Sciatic nerve (tissue), 2 donors: ENCODE measurements around the gene KSR1. TPM values are rescaled to one million over a fixed set of nuclear protein-coding genes. Genes with fewer than 3 reads are reported as not detected.

Source experiments
- ATAC-seq: fragments of 200-7000 bp; cut with Tn5 transposase; one replicate; pipeline ENCODE4 v1.9.1; 2020; ENCODE audit warnings: mild to moderate bottlenecking, moderate library complexity
- DNase-seq: peaks from one replicate; pipeline ENCODE4 v3.0.0-alpha.2; 2020; ENCODE audit warnings: low spot score
- intact Hi-C: fragments of 100-400 bp; cut with DNase I; formaldehyde crosslinking; loops from one replicate; pipeline ENCODE4 v1.14.2; 2022
- total RNA-seq: library from RNA; stranded (reverse); fragmentation: NEBNext Ultra II Directional; extraction: Animal tissue kit (Norgen Biotek cat#: 25700); gene quantifications from one replicate; pipeline ENCODE4 v1.2.1, GENCODE V29; 2021
- donor health status: DM: no; HTN: no; CAD: no.
- donor health status: DM: no; HTN: no; CAD: no.

The KSR1 gene
- total RNA-seq, 1 donor from 2014 or later = 82.2 TPM

- intact Hi-C loops = loop anchor here (5.0 to 10.0 kb wide), 2 partner anchors 147 to 151 kb away; partner anchors contain the start of gene KSR1
- ATAC-seq (no peak), DNase-seq (no peak)
Measured at GRCh38 chr17:27603880-27604794, 147.9 kb downstream of the KSR1 start.

DNA sequence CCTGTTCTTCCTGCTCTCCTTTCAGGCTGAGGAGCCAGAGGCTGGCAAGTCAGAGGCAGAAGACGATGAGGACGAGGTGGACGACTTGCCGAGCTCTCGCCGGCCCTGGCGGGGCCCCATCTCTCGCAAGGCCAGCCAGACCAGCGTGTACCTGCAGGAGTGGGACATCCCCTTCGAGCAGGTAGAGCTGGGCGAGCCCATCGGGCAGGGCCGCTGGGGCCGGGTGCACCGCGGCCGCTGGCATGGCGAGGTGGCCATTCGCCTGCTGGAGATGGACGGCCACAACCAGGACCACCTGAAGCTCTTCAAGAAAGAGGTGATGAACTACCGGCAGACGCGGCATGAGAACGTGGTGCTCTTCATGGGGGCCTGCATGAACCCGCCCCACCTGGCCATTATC lies 149.2 kb downstream of the KSR1 start:
- DNase-seq = no peak
- no peak for ATAC-seq
- intact Hi-C loops = loop anchor here (5.0 to 10.0 kb wide), 2 partner anchors 149 to 368 kb away; no protein-coding TSS in a partner anchor

DNA sequence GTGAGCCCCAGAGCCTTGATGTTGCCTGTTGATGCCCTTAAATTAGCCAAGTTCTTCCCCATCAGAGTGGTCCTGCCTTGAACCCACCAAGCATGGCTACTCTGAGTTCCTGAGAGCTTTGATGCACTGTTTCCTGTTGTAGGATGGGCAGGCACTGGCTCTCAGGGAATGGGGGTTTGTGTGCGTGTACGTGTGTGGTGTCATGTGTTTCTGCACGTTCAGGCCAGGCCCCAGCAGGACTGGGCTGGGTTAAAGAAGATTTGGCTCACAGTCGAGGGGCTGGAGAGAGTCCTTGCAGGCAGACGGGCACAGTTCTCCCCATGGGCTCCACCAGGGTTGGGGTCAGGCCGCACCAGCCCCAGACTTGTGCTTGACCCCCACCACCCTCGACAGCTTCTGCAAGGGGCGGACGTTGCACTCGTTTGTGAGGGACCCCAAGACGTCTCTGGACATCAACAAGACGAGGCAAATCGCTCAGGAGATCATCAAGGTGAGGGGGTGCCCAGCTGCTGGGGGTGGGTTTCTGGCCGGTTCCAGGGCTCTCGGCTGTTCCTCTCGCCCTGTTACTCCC lies 151.4 kb downstream of the KSR1 start:
- ATAC-seq (no peak), DNase-seq (no peak)
- intact Hi-C loops = loop anchor here (5.0 to 10.0 kb wide), 2 partner anchors 147 to 370 kb away; no protein-coding TSS in a partner anchor

GRCh38 chr17:27608328-27609230 lies 152.3 kb downstream of the KSR1 start:
- no peak for DNase-seq
- intact Hi-C loops = loop anchor here (5.0 to 10.0 kb wide), 2 partner anchors 146 to 371 kb away; no protein-coding TSS in a partner anchor
- ATAC-seq = no peak

GRCh38 chr17:27609611-27610303 lies 153.5 kb downstream of the KSR1 start:
- no peak for DNase-seq
- intact Hi-C loops = loop anchor here (5.0 to 10.0 kb wide), 2 partner anchors 145 to 372 kb away; no protein-coding TSS in a partner anchor
- ATAC-seq = peak; percentile 68

DNA sequence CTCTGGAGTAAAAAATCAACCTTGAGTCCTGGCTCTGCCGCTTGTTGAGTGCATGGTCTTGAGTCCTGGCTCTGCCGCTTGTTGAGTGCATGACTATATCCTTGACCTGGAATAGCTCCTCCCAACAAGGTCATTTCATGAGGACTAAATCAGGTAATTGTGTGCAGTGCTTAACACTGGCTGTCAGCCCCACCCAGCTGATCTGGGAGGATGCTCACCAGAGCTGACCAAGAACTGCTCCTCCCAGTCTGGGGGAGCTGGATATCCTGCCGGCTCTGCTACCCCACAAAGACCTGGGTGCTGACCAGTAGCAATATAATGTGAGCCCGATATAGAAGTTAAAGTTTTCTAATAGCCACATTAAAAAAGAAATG lies 154.0 kb downstream of the KSR1 start:
- no peak for DNase-seq
- ATAC-seq = no peak
- intact Hi-C loops = no loop called here

DNA sequence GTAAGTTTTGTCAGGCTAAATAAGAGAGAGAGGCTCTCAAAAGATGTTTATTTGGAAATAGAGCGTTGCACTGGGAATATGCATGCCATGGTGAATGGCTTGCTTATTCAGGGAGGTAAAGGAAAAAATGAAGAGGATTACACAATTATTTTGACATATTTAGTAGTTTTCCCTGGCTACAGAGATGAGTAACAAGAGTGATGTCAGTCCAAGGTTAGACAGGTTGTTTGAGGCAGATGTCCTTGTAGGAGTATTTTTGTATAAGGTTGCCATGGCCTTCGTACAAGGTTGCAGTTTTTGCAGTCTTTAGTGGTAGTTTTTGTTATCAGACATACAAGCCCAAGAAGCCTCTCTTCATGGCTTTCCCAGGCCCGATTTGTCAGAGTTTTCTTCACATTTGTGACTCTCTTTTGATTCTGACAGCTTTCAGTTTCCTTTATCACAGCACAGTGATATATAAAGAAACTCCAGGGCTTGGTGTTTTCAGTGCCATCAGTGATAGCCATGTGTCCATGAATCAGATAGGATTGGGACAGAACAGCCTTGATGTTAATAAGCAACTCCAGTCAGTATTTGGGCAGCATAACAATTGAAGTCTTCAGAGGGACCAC lies 156.0 kb downstream of the KSR1 start:
- ATAC-seq (peak; percentile 63), DNase-seq (no peak)
- intact Hi-C loops = no loop called here

GRCh38 chr17:27613433-27613832 lies 157.2 kb downstream of the KSR1 start:
- DNase-seq (no peak), ATAC-seq (no peak)
- intact Hi-C loops = no loop called here

DNA sequence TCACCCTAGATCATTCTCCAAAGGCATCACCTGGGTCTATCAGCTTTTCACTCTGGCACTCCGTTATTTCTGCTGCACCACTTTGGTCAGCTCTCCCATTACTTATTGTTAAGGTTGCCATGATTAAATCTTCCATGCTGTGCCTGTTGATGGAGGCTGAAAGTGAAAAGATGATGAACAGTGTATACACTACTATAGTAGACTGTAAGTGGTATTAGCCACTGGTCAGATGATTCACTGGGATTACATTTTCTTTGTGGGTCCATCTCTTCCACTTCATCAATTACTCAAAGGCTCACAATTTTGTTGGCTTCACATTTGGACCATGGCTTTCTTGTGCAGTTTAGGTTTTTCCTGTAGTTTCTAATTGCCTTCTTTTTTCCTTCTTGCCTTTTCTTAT lies 158.9 kb downstream of the KSR1 start:
- intact Hi-C loops = no loop called here
- DNase-seq (no peak), ATAC-seq (no peak)

GRCh38 chr17:27616414-27616813 lies 160.2 kb downstream of the KSR1 start:
- ATAC-seq (no peak), DNase-seq (no peak)
- intact Hi-C loops = no loop called here

DNA sequence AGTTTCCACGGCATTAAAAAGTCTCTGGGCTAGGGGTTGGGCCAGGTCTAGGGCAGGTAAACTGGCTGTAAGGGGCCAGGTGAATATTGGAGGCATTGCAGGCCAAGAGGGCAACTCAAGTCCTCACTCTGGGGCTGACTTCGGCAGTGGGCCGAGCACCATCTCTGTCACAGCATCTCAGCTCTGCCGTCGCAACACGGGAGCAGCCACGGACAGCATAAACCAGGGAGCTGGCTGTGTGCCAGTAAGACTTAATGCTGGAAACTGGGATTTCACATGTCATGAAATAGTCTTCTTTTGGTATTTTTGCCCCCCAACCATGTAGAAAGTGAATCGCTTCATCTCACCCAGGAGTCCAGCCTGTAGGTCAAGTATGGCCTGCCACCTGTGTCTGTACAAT lies 162.2 kb downstream of the KSR1 start:
- intact Hi-C loops = no loop called here
- ATAC-seq (no peak), DNase-seq (peak; percentile 55)

DNA sequence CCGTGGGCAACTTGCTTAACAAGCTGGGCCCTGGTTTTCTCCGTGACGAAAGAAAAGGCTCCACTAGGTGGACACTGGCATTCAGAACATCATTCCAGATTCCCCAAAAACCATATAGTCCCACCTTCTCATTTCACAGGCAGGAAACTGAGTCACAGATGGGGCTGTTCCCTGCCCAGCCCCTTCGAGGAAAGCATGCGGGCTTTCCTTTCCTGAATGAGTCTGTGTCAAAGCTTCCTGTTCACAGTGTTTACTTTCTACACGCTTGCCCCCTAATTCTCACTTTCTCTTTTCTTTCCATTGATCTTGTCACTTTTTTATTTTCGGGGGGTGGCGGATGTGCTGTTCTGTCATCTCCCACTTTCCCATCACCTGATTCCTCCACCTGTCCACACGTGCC lies 164.5 kb downstream of the KSR1 start:
- no peak for DNase-seq
- ATAC-seq = no peak
- intact Hi-C loops = no loop called here

DNA sequence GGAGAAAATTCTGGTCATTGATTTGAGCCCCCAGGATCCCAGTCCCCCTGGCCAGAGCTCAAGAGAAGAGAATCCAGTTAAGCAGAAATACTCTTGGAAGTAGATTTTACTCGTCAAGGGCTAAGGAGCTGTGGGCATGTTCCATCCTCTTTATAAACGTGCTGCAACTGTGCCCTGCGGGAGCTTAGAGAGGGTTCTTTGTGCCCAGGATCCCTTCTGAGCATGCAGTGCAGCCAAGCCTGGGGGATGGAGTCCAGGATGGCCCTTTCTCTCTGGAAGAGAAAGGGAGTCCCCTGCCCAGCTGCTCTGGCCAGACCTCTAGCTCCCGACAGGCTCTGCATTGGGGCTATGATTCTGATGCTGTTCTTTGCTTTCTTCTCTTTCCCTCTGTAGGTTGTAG lies 165.3 kb downstream of the KSR1 start:
- intact Hi-C loops = no loop called here
- no peak for ATAC-seq
- no peak for DNase-seq

DNA sequence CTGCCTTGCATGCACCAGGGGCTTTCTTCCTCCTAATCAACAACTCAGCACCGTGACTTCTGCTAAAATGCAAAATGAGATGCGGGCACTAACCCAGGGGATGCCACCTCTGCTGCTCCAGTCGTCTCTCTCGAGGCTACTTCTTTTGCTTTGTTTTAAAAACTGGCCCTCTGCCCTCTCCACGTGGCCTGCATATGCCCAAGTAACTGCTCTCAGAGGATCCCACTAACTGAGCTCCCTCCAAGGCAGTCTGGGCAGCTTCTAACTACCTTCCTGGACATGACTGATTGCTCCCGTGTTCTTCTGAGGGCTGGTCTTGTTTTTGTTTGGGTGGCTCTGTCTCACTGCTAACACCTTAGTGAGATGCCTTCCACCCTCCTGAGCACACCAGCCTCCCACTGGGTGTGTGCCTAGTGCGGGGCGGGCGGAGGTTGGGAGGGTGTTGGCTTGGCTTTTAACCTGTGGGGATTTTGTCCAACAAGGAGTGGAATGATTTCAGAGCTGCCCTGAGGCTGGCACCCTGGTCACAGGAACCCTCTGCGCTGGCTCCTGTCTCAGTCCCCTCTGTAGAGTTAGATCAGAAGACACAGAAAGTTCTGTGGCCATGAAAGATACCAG lies 165.8 kb downstream of the KSR1 start:
- no peak for ATAC-seq
- DNase-seq = no peak
- intact Hi-C loops = no loop called here

DNA sequence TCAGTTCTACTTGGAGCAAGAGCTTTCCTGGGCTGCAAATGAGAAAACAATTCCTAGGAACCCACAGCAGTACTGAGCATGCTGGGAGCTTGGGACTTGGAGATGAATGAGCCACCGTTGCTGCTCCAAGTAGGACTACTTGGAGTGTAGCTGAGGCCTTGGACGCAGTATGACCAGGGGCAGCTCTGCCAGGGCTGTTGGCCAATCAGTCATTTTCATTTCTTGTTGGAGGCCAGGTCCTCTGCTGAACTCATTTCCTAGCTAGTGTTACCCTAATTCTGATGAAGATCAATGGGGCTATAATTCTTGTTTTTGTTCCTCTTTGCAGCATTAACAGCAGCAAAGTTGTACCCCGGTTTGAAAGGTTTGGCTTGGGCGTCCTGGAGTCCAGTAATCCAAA lies 166.7 kb downstream of the KSR1 start:
- ATAC-seq = peak; percentile 66
- intact Hi-C loops = no loop called here
- no peak for DNase-seq

GRCh38 chr17:27623614-27624013 lies 167.4 kb downstream of the KSR1 start:
- peak; percentile 31 for ATAC-seq
- no peak for DNase-seq
- intact Hi-C loops = no loop called here

DNA sequence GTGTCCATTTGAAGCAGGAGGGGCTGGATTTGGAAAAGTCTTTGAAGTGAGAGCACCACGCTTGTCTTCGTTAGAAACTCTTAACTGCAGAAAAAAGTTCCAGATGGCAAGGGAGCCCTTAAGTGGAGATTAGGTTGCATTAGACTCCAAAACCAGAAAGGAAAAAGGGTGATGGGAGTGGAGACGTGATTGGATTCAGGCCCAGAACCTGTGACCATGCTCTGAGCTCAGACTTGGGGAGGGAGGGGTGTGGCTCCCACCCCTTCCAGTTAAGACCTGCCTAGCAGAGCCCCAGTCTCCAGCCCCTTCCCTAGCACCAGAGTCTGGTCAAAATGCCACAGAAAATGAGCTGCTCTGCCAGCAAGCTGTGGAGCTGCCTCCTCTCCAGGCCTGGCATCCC lies 168.3 kb downstream of the KSR1 start:
- ATAC-seq (no peak), DNase-seq (no peak)
- intact Hi-C loops = no loop called here

DNA sequence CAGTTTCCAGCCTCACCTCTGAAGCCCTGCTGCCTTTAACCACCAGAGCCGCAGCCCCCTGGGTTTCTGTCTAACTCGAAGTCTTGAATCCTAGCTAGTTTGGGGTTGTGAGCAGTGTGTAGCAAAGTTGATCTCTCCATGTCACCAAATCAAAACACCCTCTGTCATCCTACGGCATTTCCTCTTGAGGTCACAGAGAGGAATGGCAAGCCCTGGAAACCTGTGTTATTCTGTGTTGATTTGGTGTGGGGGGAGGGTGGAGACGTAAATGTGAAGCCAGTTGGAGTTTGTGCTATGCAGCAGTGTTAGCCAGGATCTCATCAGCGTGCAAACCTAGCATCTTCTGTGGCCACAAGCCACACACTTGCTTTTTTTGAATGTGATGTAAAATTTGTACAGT lies 169.6 kb downstream of the KSR1 start:
- intact Hi-C loops = no loop called here

More for the DNA sequence above, 169.6 kb downstream of the KSR1 start:
- ATAC-seq (no peak), DNase-seq (no peak)
